ENCODE results near the gene PHLPP1. TPM values are rescaled to one million over a fixed set of nuclear protein-coding genes. Genes with fewer than 3 reads are reported as not detected.

The PHLPP1 gene
- total RNA-seq, 5 donors from 2014 or later (not counting 1 experiment from before 2014, with no cell fraction given), result 6.9 to 11.5 (median 7.4) TPM

DNA sequence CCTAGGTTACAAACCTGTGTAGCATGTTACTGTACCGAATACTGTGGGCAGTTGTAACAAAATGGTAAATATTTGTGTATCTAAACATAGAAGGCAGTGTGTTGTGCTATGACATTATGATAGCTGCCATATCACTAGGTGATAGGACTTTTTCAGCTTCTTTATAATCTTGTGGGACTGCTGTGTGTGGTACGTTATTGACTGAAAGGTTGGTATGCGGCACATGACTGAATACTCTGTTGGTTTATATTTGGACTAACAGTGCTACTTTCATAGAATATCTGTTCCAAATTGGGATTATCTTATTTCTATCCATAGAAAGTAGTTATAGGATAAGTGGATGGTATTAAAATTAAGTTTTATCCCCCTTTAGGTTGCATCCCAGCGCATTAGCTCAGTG lies 144.7 kb downstream of the PHLPP1 start:
- ATAC-seq (replicated peaks in 1 of 4), result no peak
- H3K27ac ChIP-seq (ENCODE audit: low read length), result no peak overlapping the region
- Mint-ChIP-seq H3K4me1 (no peaks in the 10 kb centered on the region), H3K9me3 (no peaks in the 10 kb centered on the region), H3K27ac (no peak overlapping the region), H3K27me3 (no peaks in the 10 kb centered on the region), H3K4me3 (no peak overlapping the region), H3K36me3 (peaks cover 7% of the 10 kb centered on the region)
- H3K4me3 ChIP-seq (ENCODE audit: control insufficient read depth in 1 of 2, extremely low read depth in 1 of 2, low read length in 1 of 2), result no peak overlapping the region
- no peaks in the 10 kb centered on the region for H3K36me3 ChIP-seq (ENCODE audit: control insufficient read depth in 2 of 2, extremely low read depth in 1 of 2, insufficient read depth in 1 of 2, low read length in 1 of 2)
- no peak for DNase-seq
- ChIA-PET POLR2A (no interaction called here), CTCF (no interaction called here)
- 100% methylated on average over 1 of the region's 4 CpGs for WGBS (ENCODE audit: insufficient coverage)
- H3K9me3 ChIP-seq, result no peaks in the 10 kb centered on the region
- no peaks in the 10 kb centered on the region for H3K27me3 ChIP-seq (replicated peaks in 1 of 2; ENCODE audit: control insufficient read depth in 2 of 2, extremely low read depth in 1 of 2, insufficient read depth in 2 of 2, low read length in 1 of 2)
- no peaks in the 10 kb centered on the region for H3K4me1 ChIP-seq (ENCODE audit: control insufficient read depth in 1 of 2, extremely low read depth in 1 of 2, insufficient read depth in 2 of 2, low read length in 2 of 2)

DNA sequence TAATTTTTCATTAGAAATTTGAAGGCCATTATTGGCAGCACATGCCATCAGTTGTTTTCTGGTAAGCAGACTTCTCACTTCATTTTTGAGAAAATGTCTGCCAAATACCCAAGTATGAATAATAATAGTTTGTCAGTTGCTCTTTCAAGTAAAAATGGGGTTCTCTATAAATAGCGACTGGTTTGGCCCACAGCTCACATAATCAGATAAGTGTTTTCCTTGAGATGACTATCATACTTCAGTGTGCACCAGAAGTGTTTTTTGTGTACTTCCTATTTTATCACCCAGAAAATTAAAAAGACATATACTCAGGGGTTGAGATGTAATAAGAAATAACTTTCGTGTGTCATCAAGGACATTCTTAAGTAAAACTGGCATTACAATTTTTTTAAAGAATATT lies 147.1 kb downstream of the PHLPP1 start:
- no CpG with 5 or more reads among the region's 2 CpGs for WGBS (ENCODE audit: insufficient coverage)
- no peaks in the 10 kb centered on the region for H3K27me3 Mint-ChIP-seq
- H3K27ac Mint-ChIP-seq, result no peak overlapping the region
- ATAC-seq (replicated peaks in 1 of 4), result no peak
- Histone ChIP-seq H3K4me1 (ENCODE audit: control insufficient read depth in 1 of 2, extremely low read depth in 1 of 2, insufficient read depth in 2 of 2, low read length in 2 of 2) (no peaks in the 10 kb centered on the region), H3K27me3 (replicated peaks in 1 of 2; ENCODE audit: control insufficient read depth in 2 of 2, extremely low read depth in 1 of 2, insufficient read depth in 2 of 2, low read length in 1 of 2) (no peaks in the 10 kb centered on the region), H3K36me3 (ENCODE audit: control insufficient read depth in 2 of 2, extremely low read depth in 1 of 2, insufficient read depth in 1 of 2, low read length in 1 of 2) (no peaks in the 10 kb centered on the region), H3K27ac (ENCODE audit: low read length) (no peak overlapping the region), H3K4me3 (ENCODE audit: control insufficient read depth in 1 of 2, extremely low read depth in 1 of 2, low read length in 1 of 2) (no peak overlapping the region), H3K9me3 (no peaks in the 10 kb centered on the region)
- H3K4me3 Mint-ChIP-seq, result no peak overlapping the region
- no peak for DNase-seq
- ChIA-PET POLR2A (no interaction called here), CTCF (interaction anchor here in 1 of 2 donors (0.6 kb wide), 1 partner anchor 26 kb away, joined by 3 read pairs; no protein-coding TSS in a partner anchor)
- H3K36me3 Mint-ChIP-seq, result peaks cover 7% of the 10 kb centered on the region
- H3K9me3 Mint-ChIP-seq, result no peaks in the 10 kb centered on the region
- no peaks in the 10 kb centered on the region for H3K4me1 Mint-ChIP-seq

GRCh38 chr18:62863579-62864001 lies 148.2 kb downstream of the PHLPP1 start:
- no peak for DNase-seq
- H3K4me3 Mint-ChIP-seq, result no peak overlapping the region

GRCh38 chr18:62865498-62865897 lies 150.2 kb downstream of the PHLPP1 start:
- Histone ChIP-seq H3K9me3 (no peaks in the 10 kb centered on the region), H3K4me3 (ENCODE audit: control insufficient read depth in 1 of 2, extremely low read depth in 1 of 2, low read length in 1 of 2) (no peak overlapping the region), H3K4me1 (ENCODE audit: control insufficient read depth in 1 of 2, extremely low read depth in 1 of 2, insufficient read depth in 2 of 2, low read length in 2 of 2) (peaks cover 6 to 9% of the 10 kb centered on the region in 2 experiments), H3K36me3 (ENCODE audit: control insufficient read depth in 2 of 2, extremely low read depth in 1 of 2, insufficient read depth in 1 of 2, low read length in 1 of 2) (no peaks in the 10 kb centered on the region), H3K27ac (ENCODE audit: low read length) (no peak overlapping the region), H3K27me3 (replicated peaks in 1 of 2; ENCODE audit: control insufficient read depth in 2 of 2, extremely low read depth in 1 of 2, insufficient read depth in 2 of 2, low read length in 1 of 2) (no peaks in the 10 kb centered on the region)
- CTCF ChIA-PET, result no interaction called here
- no peak overlapping the region for H3K27ac Mint-ChIP-seq
- H3K27me3 Mint-ChIP-seq, result no peaks in the 10 kb centered on the region
- H3K36me3 Mint-ChIP-seq, result peaks cover 4% of the 10 kb centered on the region
- ATAC-seq (replicated peaks in 1 of 4) (no peak), DNase-seq (no peak)
- H3K4me3 Mint-ChIP-seq, result no peak overlapping the region
- POLR2A ChIA-PET, result no interaction called here
- H3K9me3 Mint-ChIP-seq, result no peaks in the 10 kb centered on the region
- H3K4me1 Mint-ChIP-seq, result peaks cover 15 to 18% (median 16%) of the 10 kb centered on the region in 3 donors

More at GRCh38 chr18:62863579-62864001, 148.2 kb downstream of the PHLPP1 start:
- no peaks in the 10 kb centered on the region for H3K9me3 ChIP-seq
- CTCF ChIA-PET, result no interaction called here
- no peaks in the 10 kb centered on the region for H3K36me3 ChIP-seq (ENCODE audit: control insufficient read depth in 2 of 2, extremely low read depth in 1 of 2, insufficient read depth in 1 of 2, low read length in 1 of 2)
- no peak overlapping the region for H3K27ac Mint-ChIP-seq
- WGBS (ENCODE audit: insufficient coverage), result 100% methylated on average over 1 of the region's 3 CpGs
- H3K36me3 Mint-ChIP-seq, result peaks cover 7% of the 10 kb centered on the region
- POLR2A ChIA-PET, result no interaction called here
- H3K9me3 Mint-ChIP-seq, result no peaks in the 10 kb centered on the region
- no peak overlapping the region for H3K27ac ChIP-seq (ENCODE audit: low read length)
- ATAC-seq (replicated peaks in 1 of 4), result no peak
- no peaks in the 10 kb centered on the region for H3K27me3 ChIP-seq (replicated peaks in 1 of 2; ENCODE audit: control insufficient read depth in 2 of 2, extremely low read depth in 1 of 2, insufficient read depth in 2 of 2, low read length in 1 of 2)
- H3K4me1 Mint-ChIP-seq, result no peaks in the 10 kb centered on the region
- H3K4me1 ChIP-seq (ENCODE audit: control insufficient read depth in 1 of 2, extremely low read depth in 1 of 2, insufficient read depth in 2 of 2, low read length in 2 of 2), result peaks cover 0 to 1% of the 10 kb centered on the region in 2 experiments
- H3K4me3 ChIP-seq (ENCODE audit: control insufficient read depth in 1 of 2, extremely low read depth in 1 of 2, low read length in 1 of 2), result no peak overlapping the region
- no peaks in the 10 kb centered on the region for H3K27me3 Mint-ChIP-seq

- ATAC-seq (replicated peaks in 1 of 4), result no peak
- no peak overlapping the region for H3K4me3 Mint-ChIP-seq
Observed at GRCh38 chr18:62867534-62867933, 152.2 kb downstream of the PHLPP1 start.

GRCh38 chr18:62868645-62869044 lies 153.3 kb downstream of the PHLPP1 start:
- ATAC-seq (replicated peaks in 1 of 4), result no peak
- Mint-ChIP-seq H3K9me3 (no peaks in the 10 kb centered on the region), H3K36me3 (peaks cover 4% of the 10 kb centered on the region), H3K4me3 (peak overlapping the region in 1 of 3 donors; percentile 76), H3K4me1 (peaks cover 15 to 18% (median 16%) of the 10 kb centered on the region in 3 donors), H3K27me3 (no peaks in the 10 kb centered on the region), H3K27ac (peak overlapping the region; percentile 86 to 92)
- Histone ChIP-seq H3K4me3 (ENCODE audit: control insufficient read depth in 1 of 2, extremely low read depth in 1 of 2, low read length in 1 of 2) (no peak overlapping the region), H3K4me1 (ENCODE audit: control insufficient read depth in 1 of 2, extremely low read depth in 1 of 2, insufficient read depth in 2 of 2, low read length in 2 of 2) (peaks cover 6 to 9% of the 10 kb centered on the region in 2 experiments), H3K27me3 (replicated peaks in 1 of 2; ENCODE audit: control insufficient read depth in 2 of 2, extremely low read depth in 1 of 2, insufficient read depth in 2 of 2, low read length in 1 of 2) (no peaks in the 10 kb centered on the region), H3K9me3 (no peaks in the 10 kb centered on the region), H3K27ac (ENCODE audit: low read length) (peak overlapping the region; percentile 71), H3K36me3 (ENCODE audit: control insufficient read depth in 2 of 2, extremely low read depth in 1 of 2, insufficient read depth in 1 of 2, low read length in 1 of 2) (no peaks in the 10 kb centered on the region)
- no peak for DNase-seq
- POLR2A ChIA-PET, result no interaction called here
- CTCF ChIA-PET, result interaction anchor here in 1 of 2 donors (0.6 kb wide), 1 partner anchor 11 kb away, joined by 8 read pairs; no protein-coding TSS in a partner anchor

More at GRCh38 chr18:62867534-62867933, 152.2 kb downstream of the PHLPP1 start:
- WGBS (ENCODE audit: insufficient coverage), result 100% methylated on average over 2 of the region's 8 CpGs
- H3K9me3 ChIP-seq, result no peaks in the 10 kb centered on the region
- H3K27ac ChIP-seq (ENCODE audit: low read length), result no peak overlapping the region
- Mint-ChIP-seq H3K4me1 (peaks cover 15 to 18% (median 16%) of the 10 kb centered on the region in 3 donors), H3K27ac (peak overlapping the region; percentile 31 to 33), H3K9me3 (no peaks in the 10 kb centered on the region), H3K36me3 (peaks cover 5% of the 10 kb centered on the region), H3K27me3 (no peaks in the 10 kb centered on the region)
- no peaks in the 10 kb centered on the region for H3K27me3 ChIP-seq (replicated peaks in 1 of 2; ENCODE audit: control insufficient read depth in 2 of 2, extremely low read depth in 1 of 2, insufficient read depth in 2 of 2, low read length in 1 of 2)
- peaks cover 6 to 9% of the 10 kb centered on the region in 2 experiments for H3K4me1 ChIP-seq (ENCODE audit: control insufficient read depth in 1 of 2, extremely low read depth in 1 of 2, insufficient read depth in 2 of 2, low read length in 2 of 2)
- H3K36me3 ChIP-seq (ENCODE audit: control insufficient read depth in 2 of 2, extremely low read depth in 1 of 2, insufficient read depth in 1 of 2, low read length in 1 of 2), result no peaks in the 10 kb centered on the region
- no peak for DNase-seq
- ChIA-PET CTCF (no interaction called here), POLR2A (no interaction called here)
- H3K4me3 ChIP-seq (ENCODE audit: control insufficient read depth in 1 of 2, extremely low read depth in 1 of 2, low read length in 1 of 2), result no peak overlapping the region

DNA sequence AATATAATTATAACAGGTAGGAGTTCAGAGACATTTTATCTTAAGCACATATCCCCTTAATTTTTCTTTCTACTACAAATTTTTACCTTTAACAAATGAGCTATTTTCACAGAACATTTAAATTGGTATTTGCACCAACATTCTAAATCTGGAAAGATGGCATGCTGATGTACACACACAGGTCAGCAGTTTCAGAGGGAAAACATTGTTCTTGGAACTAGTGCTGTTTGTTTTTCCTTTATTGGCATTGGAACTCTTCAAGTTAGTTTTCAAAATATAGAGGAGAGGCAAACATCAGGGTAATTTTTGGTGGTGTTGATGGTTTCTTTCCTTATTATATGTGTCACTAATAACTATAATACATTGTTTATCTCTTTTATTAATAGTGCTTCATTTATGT lies 155.3 kb downstream of the PHLPP1 start:
- Histone ChIP-seq H3K36me3 (ENCODE audit: control insufficient read depth in 2 of 2, extremely low read depth in 1 of 2, insufficient read depth in 1 of 2, low read length in 1 of 2) (no peaks in the 10 kb centered on the region), H3K4me3 (ENCODE audit: control insufficient read depth in 1 of 2, extremely low read depth in 1 of 2, low read length in 1 of 2) (no peak overlapping the region), H3K27ac (ENCODE audit: low read length) (no peak overlapping the region), H3K9me3 (no peaks in the 10 kb centered on the region), H3K27me3 (replicated peaks in 1 of 2; ENCODE audit: control insufficient read depth in 2 of 2, extremely low read depth in 1 of 2, insufficient read depth in 2 of 2, low read length in 1 of 2) (no peaks in the 10 kb centered on the region), H3K4me1 (ENCODE audit: control insufficient read depth in 1 of 2, extremely low read depth in 1 of 2, insufficient read depth in 2 of 2, low read length in 2 of 2) (peaks cover 6 to 9% of the 10 kb centered on the region in 2 experiments)
- H3K27me3 Mint-ChIP-seq, result no peaks in the 10 kb centered on the region
- POLR2A ChIA-PET, result no interaction called here
- DNase-seq (no peak), ATAC-seq (replicated peaks in 1 of 4) (no peak)
- CTCF ChIA-PET, result no interaction called here
- no peak overlapping the region for H3K4me3 Mint-ChIP-seq
- peaks cover 15 to 20% (median 18%) of the 10 kb centered on the region in 3 donors for H3K4me1 Mint-ChIP-seq
- H3K27ac Mint-ChIP-seq, result no peak overlapping the region
- peaks cover 4% of the 10 kb centered on the region for H3K36me3 Mint-ChIP-seq
- H3K9me3 Mint-ChIP-seq, result no peaks in the 10 kb centered on the region
